ENCODE data around the gene ARHGAP15.

The ARHGAP15 gene

GRCh38 chr2:143764261-143764660 lies 635.0 kb downstream of the ARHGAP15 start:
- Histone ChIP-seq H3K27ac (ENCODE audit: low read depth, low read length) (no peak overlapping the region), H3K36me3 (ENCODE audit: control insufficient read depth, low read length) (no peaks in the 10 kb centered on the region), H3K4me2 (ENCODE audit: low read length) (no peak overlapping the region), H3F3A (ENCODE audit: control insufficient read depth, insufficient read depth) (no peaks in the 10 kb centered on the region), H3K4me3 (ENCODE audit: low read length) (no peak overlapping the region), H3K79me2 (ENCODE audit: control insufficient read depth, low read length) (no peaks in the 10 kb centered on the region), H3K27me3 (ENCODE audit: control insufficient read depth, low read length) (no peaks in the 10 kb centered on the region), H3K4me1 (ENCODE audit: control insufficient read depth, low read length) (no peaks in the 10 kb centered on the region), H4K20me1 (ENCODE audit: control insufficient read depth, insufficient read depth, low read depth, low read length) (no peaks in the 10 kb centered on the region), H3K9me2 (replicated peaks; ENCODE audit: control insufficient read depth, low read length) (no peaks in the 10 kb centered on the region), H3K9me3 (ENCODE audit: control insufficient read depth, insufficient read depth, low read length) (no peaks in the 10 kb centered on the region)
- TF ChIP-seq CTCF (IDR thresholded peaks at IDR 0.05; ENCODE audit: low read depth, low read length, poor library complexity, severe bottlenecking) (no peak), EZH2phosphoT487 (IDR thresholded peaks at IDR 0.05; ENCODE audit: borderline replicate concordance, low read length) (no peak)

DNA sequence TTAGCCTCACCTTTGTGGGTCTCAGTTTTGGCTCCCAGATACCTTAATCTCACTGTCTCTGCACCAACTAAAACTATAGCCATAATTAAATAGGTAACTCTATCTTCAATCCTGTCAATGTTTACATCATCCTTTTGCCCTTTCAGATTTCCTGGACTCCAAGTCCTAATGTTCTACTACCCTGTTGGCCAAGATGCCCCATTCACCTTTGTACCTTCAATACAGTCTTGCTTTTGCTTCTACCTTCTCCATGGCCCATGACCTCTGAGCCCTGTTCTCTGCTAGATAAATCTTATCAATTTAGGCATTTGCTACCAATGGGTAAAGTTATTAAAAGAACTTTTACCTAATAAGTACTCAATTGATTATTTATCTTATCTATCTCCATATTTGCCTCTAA lies 635.5 kb downstream of the ARHGAP15 start:
- H3K79me2 ChIP-seq (ENCODE audit: control insufficient read depth, low read length): no peaks in the 10 kb centered on the region
- TF ChIP-seq EZH2phosphoT487 (IDR thresholded peaks at IDR 0.05; ENCODE audit: borderline replicate concordance, low read length) (no peak), CTCF (IDR thresholded peaks at IDR 0.05; ENCODE audit: low read depth, low read length, poor library complexity, severe bottlenecking) (no peak)
- H3K9me2 ChIP-seq (replicated peaks; ENCODE audit: control insufficient read depth, low read length): no peaks in the 10 kb centered on the region
- no peak overlapping the region for H3K4me2 ChIP-seq (ENCODE audit: low read length)
- H3K9me3 ChIP-seq (ENCODE audit: control insufficient read depth, insufficient read depth, low read length): no peaks in the 10 kb centered on the region
- no peaks in the 10 kb centered on the region for H3K27me3 ChIP-seq (ENCODE audit: control insufficient read depth, low read length)
- H3K4me1 ChIP-seq (ENCODE audit: control insufficient read depth, low read length): no peaks in the 10 kb centered on the region
- H3K4me3 ChIP-seq (ENCODE audit: low read length): no peak overlapping the region
- H3F3A ChIP-seq (ENCODE audit: control insufficient read depth, insufficient read depth): no peaks in the 10 kb centered on the region
- no peak overlapping the region for H3K27ac ChIP-seq (ENCODE audit: low read depth, low read length)
- H3K36me3 ChIP-seq (ENCODE audit: control insufficient read depth, low read length): no peaks in the 10 kb centered on the region
- no peaks in the 10 kb centered on the region for H4K20me1 ChIP-seq (ENCODE audit: control insufficient read depth, insufficient read depth, low read depth, low read length)

GRCh38 chr2:143768991-143769390 lies 639.8 kb downstream of the ARHGAP15 start:
- H3K9me2 ChIP-seq (replicated peaks; ENCODE audit: control insufficient read depth, low read length): no peaks in the 10 kb centered on the region
- H3K9me3 ChIP-seq (ENCODE audit: control insufficient read depth, insufficient read depth, low read length): no peaks in the 10 kb centered on the region
- no peak overlapping the region for H3K27ac ChIP-seq (ENCODE audit: low read depth, low read length)
- no peaks in the 10 kb centered on the region for H4K20me1 ChIP-seq (ENCODE audit: control insufficient read depth, insufficient read depth, low read depth, low read length)
- no peaks in the 10 kb centered on the region for H3K36me3 ChIP-seq (ENCODE audit: control insufficient read depth, low read length)
- no peaks in the 10 kb centered on the region for H3F3A ChIP-seq (ENCODE audit: control insufficient read depth, insufficient read depth)
- H3K79me2 ChIP-seq (ENCODE audit: control insufficient read depth, low read length): no peaks in the 10 kb centered on the region
- no peaks in the 10 kb centered on the region for H3K4me1 ChIP-seq (ENCODE audit: control insufficient read depth, low read length)
- TF ChIP-seq CTCF (IDR thresholded peaks at IDR 0.05; ENCODE audit: low read depth, low read length, poor library complexity, severe bottlenecking): no peak
- no peak for TF ChIP-seq EZH2phosphoT487 (IDR thresholded peaks at IDR 0.05; ENCODE audit: borderline replicate concordance, low read length)
- no peak overlapping the region for H3K4me3 ChIP-seq (ENCODE audit: low read length)
- no peaks in the 10 kb centered on the region for H3K27me3 ChIP-seq (ENCODE audit: control insufficient read depth, low read length)
- H3K4me2 ChIP-seq (ENCODE audit: low read length): no peak overlapping the region

- H3K9me2 ChIP-seq (replicated peaks; ENCODE audit: control insufficient read depth, low read length): no peaks in the 10 kb centered on the region
- no peak overlapping the region for H3K27ac ChIP-seq (ENCODE audit: low read depth, low read length)
- no peaks in the 10 kb centered on the region for H3K9me3 ChIP-seq (ENCODE audit: control insufficient read depth, insufficient read depth, low read length)
- H3K4me3 ChIP-seq (ENCODE audit: low read length): no peak overlapping the region
- H4K20me1 ChIP-seq (ENCODE audit: control insufficient read depth, insufficient read depth, low read depth, low read length): no peaks in the 10 kb centered on the region
- H3K79me2 ChIP-seq (ENCODE audit: control insufficient read depth, low read length): no peaks in the 10 kb centered on the region
- no peaks in the 10 kb centered on the region for H3K27me3 ChIP-seq (ENCODE audit: control insufficient read depth, low read length)
- H3K4me1 ChIP-seq (ENCODE audit: control insufficient read depth, low read length): no peaks in the 10 kb centered on the region
- TF ChIP-seq CTCF (IDR thresholded peaks at IDR 0.05; ENCODE audit: low read depth, low read length, poor library complexity, severe bottlenecking) (no peak), EZH2phosphoT487 (IDR thresholded peaks at IDR 0.05; ENCODE audit: borderline replicate concordance, low read length) (no peak)
- H3K4me2 ChIP-seq (ENCODE audit: low read length): no peak overlapping the region
- no peaks in the 10 kb centered on the region for H3K36me3 ChIP-seq (ENCODE audit: control insufficient read depth, low read length)
- H3F3A ChIP-seq (ENCODE audit: control insufficient read depth, insufficient read depth): no peaks in the 10 kb centered on the region
These were observed 642.7 kb downstream of the ARHGAP15 start for GRCh38 chr2:143771939-143772338.
